Activated CD4-positive, alpha-beta T cell treated with anti-CD3 and anti-CD28 coated beads, Interleukin-10, Interleukin-2, amounts not matched to agents 100 ng/mL and 50 ng/mL, durations not matched to agents 16 hours and 8 hours (primary cell): ENCODE data around the gene CHST2.

ENCODE experiments used
- DNase-seq: peaks from one replicate; pipeline ENCODE4 v3.0.0-alpha.2; 2020

The CHST2 gene

GRCh38 chr3:143137435-143138036 lies 18.0 kb downstream of the CHST2 start:
- no peak for DNase-seq

- no peak for DNase-seq
These were observed 19.4 kb downstream of the CHST2 start for GRCh38 chr3:143138953-143139352.

- no peak for DNase-seq
These were observed 20.2 kb downstream of the CHST2 start for GRCh38 chr3:143139762-143140161.

GRCh38 chr3:143140550-143140949 lies 21.0 kb downstream of the CHST2 start:
- no peak for DNase-seq

GRCh38 chr3:143142354-143142753 lies 22.8 kb downstream of the CHST2 start:
- no peak for DNase-seq

GRCh38 chr3:143145906-143146305 lies 26.3 kb downstream of the CHST2 start:
- no peak for DNase-seq

GRCh38 chr3:143146486-143147274 lies 27.1 kb downstream of the CHST2 start:
- no peak for DNase-seq

- DNase-seq: no peak
These were observed 28.1 kb downstream of the CHST2 start for GRCh38 chr3:143147707-143148106.

- no peak for DNase-seq
These were observed 30.5 kb downstream of the CHST2 start for GRCh38 chr3:143150071-143150470.

GRCh38 chr3:143151004-143151731 lies 31.6 kb downstream of the CHST2 start:
- no peak for DNase-seq

- DNase-seq: no peak
These were observed 32.5 kb downstream of the CHST2 start for GRCh38 chr3:143152043-143152442.

- no peak for DNase-seq
These were observed 36.2 kb downstream of the CHST2 start for GRCh38 chr3:143155756-143156155.

GRCh38 chr3:143158014-143158988 lies 38.7 kb downstream of the CHST2 start:
- DNase-seq: peak; percentile 79

- DNase-seq: no peak
These were observed 40.9 kb downstream of the CHST2 start for GRCh38 chr3:143160437-143160836.

- DNase-seq: no peak
These were observed 44.1 kb downstream of the CHST2 start for GRCh38 chr3:143163562-143164100.

GRCh38 chr3:143165211-143165610 lies 45.6 kb downstream of the CHST2 start:
- peak; percentile 53 for DNase-seq

- DNase-seq: peak; percentile 93
These were observed 46.2 kb downstream of the CHST2 start for GRCh38 chr3:143165612-143166285.

- no peak for DNase-seq
These were observed 46.8 kb downstream of the CHST2 start for GRCh38 chr3:143166376-143166775.

- no peak for DNase-seq
These were observed 48.6 kb downstream of the CHST2 start for GRCh38 chr3:143167969-143168854.

GRCh38 chr3:143168855-143169192 lies 49.3 kb downstream of the CHST2 start:
- no peak for DNase-seq

- no peak for DNase-seq
These were observed 50.5 kb downstream of the CHST2 start for GRCh38 chr3:143170074-143170473.
